Retina (tissue), 1 donor: ENCODE data around the gene GET4.

Experiments
- DNase-seq: peaks from one replicate; pipeline ENCODE4 v3.0.0-alpha.2; 2016

GET4 gene

GRCh38 chr7:888081-889024 lies 12.0 kb downstream of the GET4 start:
- no peak for DNase-seq

- DNase-seq: no peak
Measured at GRCh38 chr7:889025-889390, 12.7 kb downstream of the GET4 start.

- no peak for DNase-seq
Measured at GRCh38 chr7:889391-889790, 13.0 kb downstream of the GET4 start.

- DNase-seq: no peak
Measured at GRCh38 chr7:890868-891267, 14.5 kb downstream of the GET4 start.

- DNase-seq: no peak
Measured at GRCh38 chr7:891291-891690, 14.9 kb downstream of the GET4 start.

- no peak for DNase-seq
Measured at GRCh38 chr7:891805-892204, 15.5 kb downstream of the GET4 start.

GRCh38 chr7:892648-893593 lies 16.6 kb downstream of the GET4 start:
- DNase-seq: no peak

- DNase-seq: no peak
Measured at GRCh38 chr7:893686-894085, 17.3 kb downstream of the GET4 start.

- no peak for DNase-seq
Measured at GRCh38 chr7:894164-894867, 18.0 kb downstream of the GET4 start.

GRCh38 chr7:894927-895450 lies 18.6 kb downstream of the GET4 start:
- no peak for DNase-seq

GRCh38 chr7:895451-896052 lies 19.2 kb downstream of the GET4 start:
- DNase-seq: no peak

GRCh38 chr7:896346-897075 lies 20.2 kb downstream of the GET4 start:
- no peak for DNase-seq

- no peak for DNase-seq
Measured at GRCh38 chr7:897086-897485, 20.7 kb downstream of the GET4 start.

- no peak for DNase-seq
Measured at GRCh38 chr7:897771-898376, 21.5 kb downstream of the GET4 start.

GRCh38 chr7:898460-898854 lies 22.1 kb downstream of the GET4 start:
- DNase-seq: no peak

- DNase-seq: no peak
Measured at GRCh38 chr7:898855-899681, 22.7 kb downstream of the GET4 start.

- no peak for DNase-seq
Measured at GRCh38 chr7:899806-900205, 23.5 kb downstream of the GET4 start.

- no peak for DNase-seq
Measured at GRCh38 chr7:900331-901040, 24.1 kb downstream of the GET4 start.

GRCh38 chr7:901041-901387 lies 24.7 kb downstream of the GET4 start:
- DNase-seq: no peak
